ENCODE measurements around the gene C11orf65.

C11orf65 gene

GRCh38 chr11:108346451-108346850 is 120.9 kb downstream of the C11orf65 start:
- H3K4me3 ChIP-seq (ENCODE audit: insufficient read depth in 1 of 2, low read depth in 1 of 2, low read length in 2 of 2): no peak overlapping the region
- H3K79me1 ChIP-seq (replicated peaks; ENCODE audit: low read length, poor library complexity, severe bottlenecking): no peaks in the 10 kb centered on the region
- no peaks in the 10 kb centered on the region for H3K9me3 ChIP-seq (ENCODE audit: control insufficient read depth, low read length)
- no peak overlapping the region for H3K4me2 ChIP-seq (ENCODE audit: low read length, poor library complexity, severe bottlenecking)
- no peak overlapping the region for H2AK5ac ChIP-seq (ENCODE audit: low read length, severe bottlenecking)
- no peak overlapping the region for H2BK5ac ChIP-seq (ENCODE audit: low read depth, low read length, poor library complexity, severe bottlenecking)
- H3K36me3 ChIP-seq (ENCODE audit: control insufficient read depth in 1 of 2, insufficient read depth in 2 of 2, low read depth in 1 of 2, low read length in 2 of 2): peaks cover 4 to 65% of the 10 kb centered on the region in 2 experiments
- H4K8ac ChIP-seq (ENCODE audit: low read length): no peak overlapping the region
- DNase-seq: no peak
- H2BK120ac ChIP-seq (ENCODE audit: low read depth, low read length): no peak overlapping the region
- no peak overlapping the region for H3K23ac ChIP-seq (ENCODE audit: low read length in 2 of 2)
- H3K27me3 ChIP-seq (ENCODE audit: control insufficient read depth in 1 of 2, insufficient read depth in 1 of 2, low read length in 2 of 2): no peaks in the 10 kb centered on the region
- no peak overlapping the region for H2BK12ac ChIP-seq (ENCODE audit: low read length in 2 of 2)
- H2AFZ ChIP-seq (ENCODE audit: low read depth, low read length): no peak overlapping the region
- H3K4me1 ChIP-seq (ENCODE audit: control insufficient read depth, insufficient read depth, low read depth, low read length): no peaks in the 10 kb centered on the region
- H3K4ac ChIP-seq (ENCODE audit: low read depth in 1 of 2, low read length in 2 of 2): no peak overlapping the region
- no peak overlapping the region for H2BK15ac ChIP-seq (ENCODE audit: low read depth, poor library complexity, severe bottlenecking)
- no peak overlapping the region for H3K18ac ChIP-seq (ENCODE audit: low read depth in 1 of 2, low read length in 2 of 2)
- no peak overlapping the region for H3K9ac ChIP-seq (ENCODE audit: low read length)
- no peak overlapping the region for H3K14ac ChIP-seq (ENCODE audit: low read length in 2 of 2)
- no peak overlapping the region for H4K91ac ChIP-seq (ENCODE audit: low read length)
- H3K27ac ChIP-seq (ENCODE audit: low read length, poor library complexity, severe bottlenecking): no peak overlapping the region

- Histone ChIP-seq H2AFZ (ENCODE audit: low read depth, low read length) (no peak overlapping the region), H3K9ac (ENCODE audit: low read length) (no peak overlapping the region), H3K18ac (ENCODE audit: low read depth in 1 of 2, low read length in 2 of 2) (no peak overlapping the region), H2BK120ac (ENCODE audit: low read depth, low read length) (no peak overlapping the region), H4K91ac (ENCODE audit: low read length) (no peak overlapping the region), H3K79me1 (replicated peaks; ENCODE audit: low read length, poor library complexity, severe bottlenecking) (no peaks in the 10 kb centered on the region), H3K27ac (ENCODE audit: low read length, poor library complexity, severe bottlenecking) (no peak overlapping the region), H4K8ac (ENCODE audit: low read length) (no peak overlapping the region), H3K14ac (ENCODE audit: low read length in 2 of 2) (no peak overlapping the region), H3K23ac (ENCODE audit: low read length in 2 of 2) (no peak overlapping the region), H3K9me3 (ENCODE audit: control insufficient read depth, low read length) (no peaks in the 10 kb centered on the region), H3K4me3 (ENCODE audit: insufficient read depth in 1 of 2, low read depth in 1 of 2, low read length in 2 of 2) (no peak overlapping the region), H2BK15ac (ENCODE audit: low read depth, poor library complexity, severe bottlenecking) (no peak overlapping the region), H3K4ac (ENCODE audit: low read depth in 1 of 2, low read length in 2 of 2) (no peak overlapping the region), H3K4me2 (ENCODE audit: low read length, poor library complexity, severe bottlenecking) (no peak overlapping the region), H3K27me3 (ENCODE audit: control insufficient read depth in 1 of 2, insufficient read depth in 1 of 2, low read length in 2 of 2) (no peaks in the 10 kb centered on the region), H3K36me3 (ENCODE audit: control insufficient read depth in 1 of 2, insufficient read depth in 2 of 2, low read depth in 1 of 2, low read length in 2 of 2) (peaks cover 2 to 64% of the 10 kb centered on the region in 2 experiments), H3K4me1 (ENCODE audit: control insufficient read depth, insufficient read depth, low read depth, low read length) (no peaks in the 10 kb centered on the region), H2AK5ac (ENCODE audit: low read length, severe bottlenecking) (no peak overlapping the region), H2BK5ac (ENCODE audit: low read depth, low read length, poor library complexity, severe bottlenecking) (no peak overlapping the region), H2BK12ac (ENCODE audit: low read length in 2 of 2) (no peak overlapping the region)
- WGBS: 100% methylated on average over 4 of the region's 4 CpGs
- DNase-seq: no peak
These were observed 121.6 kb downstream of the C11orf65 start for GRCh38 chr11:108345767-108346166.

GRCh38 chr11:108343714-108344113 is 123.6 kb downstream of the C11orf65 start:
- Histone ChIP-seq H3K27me3 (ENCODE audit: control insufficient read depth in 1 of 2, insufficient read depth in 1 of 2, low read length in 2 of 2) (no peaks in the 10 kb centered on the region), H3K4me2 (ENCODE audit: low read length, poor library complexity, severe bottlenecking) (no peak overlapping the region), H3K4me3 (ENCODE audit: insufficient read depth in 1 of 2, low read depth in 1 of 2, low read length in 2 of 2) (no peak overlapping the region), H3K36me3 (ENCODE audit: control insufficient read depth in 1 of 2, insufficient read depth in 2 of 2, low read depth in 1 of 2, low read length in 2 of 2) (peaks cover 0 to 57% of the 10 kb centered on the region in 2 experiments), H3K14ac (ENCODE audit: low read length in 2 of 2) (no peak overlapping the region), H3K23ac (ENCODE audit: low read length in 2 of 2) (no peak overlapping the region), H2BK12ac (ENCODE audit: low read length in 2 of 2) (no peak overlapping the region), H3K79me1 (replicated peaks; ENCODE audit: low read length, poor library complexity, severe bottlenecking) (no peaks in the 10 kb centered on the region), H3K9me3 (ENCODE audit: control insufficient read depth, low read length) (no peaks in the 10 kb centered on the region), H3K27ac (ENCODE audit: low read length, poor library complexity, severe bottlenecking) (no peak overlapping the region), H2BK120ac (ENCODE audit: low read depth, low read length) (no peak overlapping the region), H4K91ac (ENCODE audit: low read length) (no peak overlapping the region), H3K9ac (ENCODE audit: low read length) (no peak overlapping the region), H3K18ac (ENCODE audit: low read depth in 1 of 2, low read length in 2 of 2) (no peak overlapping the region), H2BK15ac (ENCODE audit: low read depth, poor library complexity, severe bottlenecking) (no peak overlapping the region), H2BK5ac (ENCODE audit: low read depth, low read length, poor library complexity, severe bottlenecking) (no peak overlapping the region), H2AFZ (ENCODE audit: low read depth, low read length) (no peak overlapping the region), H3K4ac (ENCODE audit: low read depth in 1 of 2, low read length in 2 of 2) (no peak overlapping the region), H4K8ac (ENCODE audit: low read length) (no peak overlapping the region), H3K4me1 (ENCODE audit: control insufficient read depth, insufficient read depth, low read depth, low read length) (no peaks in the 10 kb centered on the region), H2AK5ac (ENCODE audit: low read length, severe bottlenecking) (no peak overlapping the region)
- no peak for DNase-seq
- WGBS: 100% methylated on average over 2 of the region's 2 CpGs

- Histone ChIP-seq H3K23ac (ENCODE audit: low read length in 2 of 2) (no peak overlapping the region), H3K36me3 (ENCODE audit: control insufficient read depth in 1 of 2, insufficient read depth in 2 of 2, low read depth in 1 of 2, low read length in 2 of 2) (peaks cover 6 to 57% of the 10 kb centered on the region in 2 experiments), H3K4me1 (ENCODE audit: control insufficient read depth, insufficient read depth, low read depth, low read length) (no peaks in the 10 kb centered on the region), H3K18ac (ENCODE audit: low read depth in 1 of 2, low read length in 2 of 2) (no peak overlapping the region), H2BK12ac (ENCODE audit: low read length in 2 of 2) (no peak overlapping the region), H4K91ac (ENCODE audit: low read length) (no peak overlapping the region), H3K14ac (ENCODE audit: low read length in 2 of 2) (no peak overlapping the region), H3K9ac (ENCODE audit: low read length) (no peak overlapping the region), H2BK5ac (ENCODE audit: low read depth, low read length, poor library complexity, severe bottlenecking) (no peak overlapping the region), H3K79me1 (replicated peaks; ENCODE audit: low read length, poor library complexity, severe bottlenecking) (no peaks in the 10 kb centered on the region), H2BK15ac (ENCODE audit: low read depth, poor library complexity, severe bottlenecking) (no peak overlapping the region), H3K4me3 (ENCODE audit: insufficient read depth in 1 of 2, low read depth in 1 of 2, low read length in 2 of 2) (no peak overlapping the region), H3K27ac (ENCODE audit: low read length, poor library complexity, severe bottlenecking) (no peak overlapping the region), H4K8ac (ENCODE audit: low read length) (no peak overlapping the region), H3K4ac (ENCODE audit: low read depth in 1 of 2, low read length in 2 of 2) (no peak overlapping the region), H3K27me3 (ENCODE audit: control insufficient read depth in 1 of 2, insufficient read depth in 1 of 2, low read length in 2 of 2) (no peaks in the 10 kb centered on the region), H3K4me2 (ENCODE audit: low read length, poor library complexity, severe bottlenecking) (no peak overlapping the region), H2BK120ac (ENCODE audit: low read depth, low read length) (no peak overlapping the region), H3K9me3 (ENCODE audit: control insufficient read depth, low read length) (no peaks in the 10 kb centered on the region), H2AK5ac (ENCODE audit: low read length, severe bottlenecking) (no peak overlapping the region), H2AFZ (ENCODE audit: low read depth, low read length) (no peak overlapping the region)
- DNase-seq: no peak
- WGBS: 100% methylated on average over 3 of the region's 4 CpGs
These were observed 125.7 kb downstream of the C11orf65 start for GRCh38 chr11:108341654-108342053.

All from mesenchymal stem cell (in vitro differentiated cells and primary cell).